Measurements from ENCODE around the gene CTDNEP1.

Gene CTDNEP1

GRCh38 chr17:7196651-7197401, 54.7 kb downstream of the CTDNEP1 start:
- TF ChIP-seq CTCF (IDR thresholded peaks at IDR 0.05; ENCODE audit: low read depth, low read length), result no peak
- no peak overlapping the region for H3K4me3 ChIP-seq (ENCODE audit: low read depth, low read length)

- no peak for TF ChIP-seq CTCF (IDR thresholded peaks at IDR 0.05; ENCODE audit: low read depth, low read length)
Measured at GRCh38 chr17:7195971-7196370, 55.6 kb downstream of the CTDNEP1 start.

More at GRCh38 chr17:7195971-7196370, 55.6 kb downstream of the CTDNEP1 start:
- H3K4me3 ChIP-seq (ENCODE audit: low read depth, low read length), result no peak overlapping the region

Data from WI38 (cell line).